OCI-LY1 (cell line): ENCODE data around the gene CASP8.

ENCODE experiments used
- H2AFZ ChIP-seq: fragments of 200-600 bp; sonication (generic), shearing (Covaris generic); 2 replicates; pipeline ENCODE4 v1.6.0; 2014; ENCODE audit warnings: antibody characterized with exemption, mild to moderate bottlenecking, low read length
- H3F3A ChIP-seq: fragments of 200-600 bp; sonication (generic), shearing (Covaris generic); 2 replicates; pipeline ENCODE4 v1.6.0; 2014; ENCODE audit warnings: mild to moderate bottlenecking, antibody characterized with exemption, low read length, moderate library complexity; ENCODE audit not compliant: insufficient read depth
- H3K27ac ChIP-seq: fragments of 200-600 bp; sonication (generic); 2 replicates; pipeline ENCODE4 v1.5.1; 2014; ENCODE audit warnings: low read length, mixed run types, mild to moderate bottlenecking, low read depth; ENCODE audit not compliant: poor library complexity, severe bottlenecking
- H3K27me3 ChIP-seq: fragments of 200-600 bp; sonication (generic); 2 replicates; pipeline ENCODE4 v1.6.0; 2014; ENCODE audit warnings: antibody characterized with exemption, mild to moderate bottlenecking, low read length, moderate library complexity; ENCODE audit not compliant: insufficient read depth
- H3K36me3 ChIP-seq: fragments of 200-600 bp; sonication (generic); 2 replicates; pipeline ENCODE4 v1.6.1; 2014; ENCODE audit warnings: mild to moderate bottlenecking, antibody characterized with exemption, low read length, moderate library complexity, mixed read lengths; ENCODE audit not compliant: insufficient read depth
- H3K4me1 ChIP-seq: fragments of 200-600 bp; sonication (generic); 2 replicates; pipeline ENCODE4 v1.5.1; 2014; ENCODE audit warnings: mild to moderate bottlenecking, low read length, moderate library complexity; ENCODE audit not compliant: insufficient read depth, severe bottlenecking
- H3K4me2 ChIP-seq: fragments of 200-600 bp; sonication (generic), shearing (Covaris generic); 2 replicates; pipeline ENCODE4 v1.6.1; 2014; ENCODE audit warnings: low read length
- H3K4me3 ChIP-seq: fragments of 200-600 bp; sonication (generic); 2 replicates; pipeline ENCODE4 v1.5.1; 2014; ENCODE audit warnings: low read length, low read depth, mild to moderate bottlenecking, mixed read lengths; ENCODE audit not compliant: poor library complexity, severe bottlenecking
- H3K79me2 ChIP-seq: fragments of 200-600 bp; shearing (Covaris generic); 2 replicates; pipeline ENCODE4 v1.6.1; 2016; ENCODE audit warnings: mixed run types, low read length, mixed read lengths; ENCODE audit not compliant: insufficient read depth
- H3K9ac ChIP-seq: fragments of 200-600 bp; sonication (generic), shearing (Covaris generic); 2 replicates; pipeline ENCODE4 v1.6.1; 2014; ENCODE audit warnings: mild to moderate bottlenecking, low read length, mixed read lengths
- H3K9me2 ChIP-seq: fragments of 200-600 bp; sonication (generic), shearing (Covaris generic); 2 replicates; pipeline ENCODE4 v1.6.1; 2014; ENCODE audit warnings: low read depth, mild to moderate bottlenecking, low read length, mixed read lengths
- H3K9me3 ChIP-seq: fragments of 200-600 bp; shearing (Covaris generic); 2 replicates; pipeline ENCODE4 v1.6.1; 2014; ENCODE audit warnings: low read length, mixed read lengths
- H4K20me1 ChIP-seq: fragments of 200-600 bp; sonication (generic), shearing (Covaris generic); 2 replicates; pipeline ENCODE4 v1.6.0; 2016; ENCODE audit warnings: mild to moderate bottlenecking, low read length; ENCODE audit not compliant: insufficient read depth
- EZH2 ChIP-seq: fragments of 200-600 bp; sonication (generic), shearing (Covaris generic); IDR thresholded peaks from 2 replicates; pipeline ENCODE4 v1.8.0; 2017; ENCODE audit warnings: borderline replicate concordance, mixed run types, mild to moderate bottlenecking, antibody characterized with exemption, low read length, moderate library complexity, mixed read lengths
- TF ChIP-seq, protein P1 (sequence below): fragments of 200-600 bp; sonication (generic), shearing (Covaris generic); IDR thresholded peaks from 2 replicates; pipeline ENCODE4 v1.5.1; 2017; ENCODE audit warnings: mild to moderate bottlenecking, antibody characterized with exemption, low read length, moderate library complexity, mixed read lengths

The CASP8 gene

DNA sequence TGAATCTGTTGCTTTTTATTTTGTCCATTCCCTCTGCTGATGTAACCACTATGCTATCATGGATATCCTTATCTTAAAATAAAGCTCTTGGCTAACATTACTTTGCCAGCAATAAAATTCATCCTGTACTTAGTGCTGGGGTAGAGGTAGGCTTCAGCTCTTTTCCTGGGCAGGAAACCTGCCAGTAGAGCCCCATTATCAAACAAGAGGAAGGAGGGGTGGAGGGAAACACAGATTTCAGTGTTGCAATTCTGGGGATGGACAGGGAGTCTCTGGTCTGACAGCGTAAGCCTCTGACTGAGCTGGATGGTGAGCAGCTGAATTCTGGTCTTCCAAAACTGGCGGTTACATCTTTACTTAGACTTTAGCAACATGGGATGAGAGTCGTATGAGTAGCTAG, 47.5 kb downstream of the CASP8 start:
- Histone ChIP-seq H3K4me2 (no peak overlapping the region), H3K79me2 (no peaks in the 10 kb centered on the region), H3F3A (no peaks in the 10 kb centered on the region), H3K9me2 (no peaks in the 10 kb centered on the region), H3K4me3 (no peak overlapping the region), H3K36me3 (no peaks in the 10 kb centered on the region), H3K4me1 (no peaks in the 10 kb centered on the region), H2AFZ (no peak overlapping the region), H3K27ac (no peak overlapping the region), H3K9me3 (peaks cover 4% of the 10 kb centered on the region; the same call in 1 of the 2 replicates), H3K9ac (no peak overlapping the region), H3K27me3 (no peaks in the 10 kb centered on the region), H4K20me1 (no peaks in the 10 kb centered on the region)
- TF ChIP-seq EZH2, result no peak

DNA sequence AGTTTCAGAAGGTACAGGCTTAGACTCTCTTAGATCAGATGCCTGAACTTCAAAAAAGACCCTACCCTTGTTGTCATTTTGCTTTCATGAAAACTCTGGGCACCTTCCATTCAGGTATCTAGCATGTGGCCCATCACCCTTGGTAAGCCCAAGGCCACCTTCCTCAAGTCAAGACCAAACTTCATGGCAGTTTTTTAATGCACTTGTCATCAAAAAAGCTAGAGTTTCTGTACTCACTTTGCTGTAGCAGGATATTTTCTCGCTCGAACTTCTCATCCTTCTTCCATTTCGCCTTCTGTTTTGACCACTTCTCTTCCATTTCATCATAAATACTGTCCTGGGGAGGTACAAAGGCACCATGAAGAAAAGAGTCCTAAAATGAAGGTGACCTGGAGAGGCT, 48.6 kb downstream of the CASP8 start:
- Histone ChIP-seq H3K27me3 (no peaks in the 10 kb centered on the region), H3K27ac (no peak overlapping the region), H3K4me1 (no peaks in the 10 kb centered on the region), H3K9me2 (no peaks in the 10 kb centered on the region), H3K4me2 (no peak overlapping the region), H3K9ac (no peak overlapping the region), H2AFZ (no peak overlapping the region), H3K9me3 (peaks cover 4% of the 10 kb centered on the region; the same call in 1 of the 2 replicates), H3K36me3 (no peaks in the 10 kb centered on the region), H3F3A (no peaks in the 10 kb centered on the region), H4K20me1 (no peaks in the 10 kb centered on the region), H3K79me2 (no peaks in the 10 kb centered on the region), H3K4me3 (no peak overlapping the region)
- TF ChIP-seq EZH2, result no peak
- TF ChIP-seq, protein P1, sequence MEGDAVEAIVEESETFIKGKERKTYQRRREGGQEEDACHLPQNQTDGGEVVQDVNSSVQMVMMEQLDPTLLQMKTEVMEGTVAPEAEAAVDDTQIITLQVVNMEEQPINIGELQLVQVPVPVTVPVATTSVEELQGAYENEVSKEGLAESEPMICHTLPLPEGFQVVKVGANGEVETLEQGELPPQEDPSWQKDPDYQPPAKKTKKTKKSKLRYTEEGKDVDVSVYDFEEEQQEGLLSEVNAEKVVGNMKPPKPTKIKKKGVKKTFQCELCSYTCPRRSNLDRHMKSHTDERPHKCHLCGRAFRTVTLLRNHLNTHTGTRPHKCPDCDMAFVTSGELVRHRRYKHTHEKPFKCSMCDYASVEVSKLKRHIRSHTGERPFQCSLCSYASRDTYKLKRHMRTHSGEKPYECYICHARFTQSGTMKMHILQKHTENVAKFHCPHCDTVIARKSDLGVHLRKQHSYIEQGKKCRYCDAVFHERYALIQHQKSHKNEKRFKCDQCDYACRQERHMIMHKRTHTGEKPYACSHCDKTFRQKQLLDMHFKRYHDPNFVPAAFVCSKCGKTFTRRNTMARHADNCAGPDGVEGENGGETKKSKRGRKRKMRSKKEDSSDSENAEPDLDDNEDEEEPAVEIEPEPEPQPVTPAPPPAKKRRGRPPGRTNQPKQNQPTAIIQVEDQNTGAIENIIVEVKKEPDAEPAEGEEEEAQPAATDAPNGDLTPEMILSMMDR, result no peak

DNA sequence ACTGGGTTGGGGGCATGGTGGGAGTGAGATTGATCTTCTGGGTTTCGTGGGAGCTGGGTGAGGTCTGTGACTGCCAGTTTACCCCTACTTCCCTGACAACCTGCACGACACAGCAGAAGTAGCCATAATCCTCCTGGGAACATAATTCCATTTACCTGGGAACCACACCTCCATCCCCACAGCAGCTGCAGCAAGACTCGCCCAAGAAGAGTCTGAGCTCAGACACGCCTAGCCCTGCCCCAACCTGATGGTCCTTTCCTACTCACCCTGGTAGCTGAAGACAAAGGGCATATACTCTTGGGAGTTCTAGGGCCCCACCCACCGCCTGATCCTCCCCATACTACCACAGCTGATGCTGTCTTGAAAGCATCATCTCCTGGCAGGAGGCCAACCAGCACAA, 53.0 kb downstream of the CASP8 start:
- TF ChIP-seq, protein P1, result no peak
- no peak for TF ChIP-seq EZH2

DNA sequence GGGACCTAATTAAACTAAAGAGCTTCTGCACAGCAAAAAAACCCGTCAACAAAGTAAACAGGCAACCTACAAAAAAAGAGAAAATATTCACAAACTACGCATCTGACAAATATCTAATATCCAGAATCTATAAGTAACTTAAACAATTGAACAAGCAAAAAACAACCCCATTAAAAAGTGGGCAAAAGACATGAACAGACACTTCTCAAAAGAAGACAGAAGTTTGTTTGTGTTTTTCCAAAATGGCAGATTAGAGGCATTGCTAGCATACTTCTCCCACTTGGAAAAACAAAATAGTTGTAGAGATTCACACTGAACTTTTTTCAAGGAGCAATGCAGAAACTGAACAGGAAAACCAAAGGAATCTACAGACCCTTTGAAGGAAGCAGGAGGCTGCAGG, 59.2 kb downstream of the CASP8 start:
- no peaks in the 10 kb centered on the region for H3K36me3 ChIP-seq
- peaks cover 2% of the 10 kb centered on the region; the same call in 1 of the 2 replicates for H3K9me3 ChIP-seq
- no peaks in the 10 kb centered on the region for H3K79me2 ChIP-seq
- no peaks in the 10 kb centered on the region for H3K27me3 ChIP-seq
- no peak overlapping the region for H3K9ac ChIP-seq
- no peak overlapping the region for H3K27ac ChIP-seq
- TF ChIP-seq EZH2, result no peak
- TF ChIP-seq, protein P1, result no peak
- no peaks in the 10 kb centered on the region for H3K9me2 ChIP-seq
- H3K4me1 ChIP-seq, result no peaks in the 10 kb centered on the region
- no peak overlapping the region for H3K4me2 ChIP-seq
- no peaks in the 10 kb centered on the region for H3F3A ChIP-seq
- H3K4me3 ChIP-seq, result no peak overlapping the region
- H4K20me1 ChIP-seq, result no peaks in the 10 kb centered on the region
- no peak overlapping the region for H2AFZ ChIP-seq

More for the DNA sequence above, 53.0 kb downstream of the CASP8 start:
- H3F3A ChIP-seq, result no peaks in the 10 kb centered on the region
- H3K9ac ChIP-seq, result no peak overlapping the region
- H3K4me3 ChIP-seq, result no peak overlapping the region
- no peaks in the 10 kb centered on the region for H3K27me3 ChIP-seq
- H4K20me1 ChIP-seq, result no peaks in the 10 kb centered on the region
- H2AFZ ChIP-seq, result no peak overlapping the region
- no peaks in the 10 kb centered on the region for H3K4me1 ChIP-seq
- no peaks in the 10 kb centered on the region for H3K9me2 ChIP-seq
- H3K9me3 ChIP-seq, result peaks cover 4% of the 10 kb centered on the region; the same call in 1 of the 2 replicates
- no peaks in the 10 kb centered on the region for H3K79me2 ChIP-seq
- H3K4me2 ChIP-seq, result no peak overlapping the region
- no peak overlapping the region for H3K27ac ChIP-seq
- no peaks in the 10 kb centered on the region for H3K36me3 ChIP-seq
